ENCODE measurements around the gene DNAJB7.

The DNAJB7 gene

DNA sequence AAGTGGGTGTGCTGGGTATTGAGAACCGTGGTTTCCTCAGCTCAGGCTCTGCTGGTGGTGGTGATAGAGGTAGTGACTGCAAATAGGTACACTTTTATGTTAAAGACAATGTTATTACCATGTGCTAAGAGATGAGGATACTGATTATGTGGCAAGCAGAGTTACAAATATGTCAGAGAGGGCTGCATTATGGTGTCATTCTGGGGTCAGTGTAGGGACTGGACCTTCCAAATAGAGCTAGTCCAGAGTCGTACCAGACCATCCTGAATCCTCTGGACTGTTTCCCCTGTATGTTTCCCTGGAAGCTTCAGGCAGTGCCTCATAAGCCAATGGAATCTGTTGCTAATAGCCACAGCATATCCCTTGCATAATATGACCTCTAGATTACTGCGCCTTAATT lies at the start of gene DNAJB7:
Gene DNAJB7 (minus strand): TSS at position 101 of the 400 bp plus-strand sequence. CDS start 119 bp downstream, outside the sequence.
- no peak within 1 kb of the TSS for H3K4me3 ChIP-seq (ENCODE audit: low read length)
- DNase-seq (ENCODE audit: low read depth), result no peak
- TF ChIP-seq, protein P1, sequence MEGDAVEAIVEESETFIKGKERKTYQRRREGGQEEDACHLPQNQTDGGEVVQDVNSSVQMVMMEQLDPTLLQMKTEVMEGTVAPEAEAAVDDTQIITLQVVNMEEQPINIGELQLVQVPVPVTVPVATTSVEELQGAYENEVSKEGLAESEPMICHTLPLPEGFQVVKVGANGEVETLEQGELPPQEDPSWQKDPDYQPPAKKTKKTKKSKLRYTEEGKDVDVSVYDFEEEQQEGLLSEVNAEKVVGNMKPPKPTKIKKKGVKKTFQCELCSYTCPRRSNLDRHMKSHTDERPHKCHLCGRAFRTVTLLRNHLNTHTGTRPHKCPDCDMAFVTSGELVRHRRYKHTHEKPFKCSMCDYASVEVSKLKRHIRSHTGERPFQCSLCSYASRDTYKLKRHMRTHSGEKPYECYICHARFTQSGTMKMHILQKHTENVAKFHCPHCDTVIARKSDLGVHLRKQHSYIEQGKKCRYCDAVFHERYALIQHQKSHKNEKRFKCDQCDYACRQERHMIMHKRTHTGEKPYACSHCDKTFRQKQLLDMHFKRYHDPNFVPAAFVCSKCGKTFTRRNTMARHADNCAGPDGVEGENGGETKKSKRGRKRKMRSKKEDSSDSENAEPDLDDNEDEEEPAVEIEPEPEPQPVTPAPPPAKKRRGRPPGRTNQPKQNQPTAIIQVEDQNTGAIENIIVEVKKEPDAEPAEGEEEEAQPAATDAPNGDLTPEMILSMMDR (IDR thresholded peaks at IDR 0.05; ENCODE audit: insufficient read depth, low read depth, low read length, missing control alignments), result no peak

DNA sequence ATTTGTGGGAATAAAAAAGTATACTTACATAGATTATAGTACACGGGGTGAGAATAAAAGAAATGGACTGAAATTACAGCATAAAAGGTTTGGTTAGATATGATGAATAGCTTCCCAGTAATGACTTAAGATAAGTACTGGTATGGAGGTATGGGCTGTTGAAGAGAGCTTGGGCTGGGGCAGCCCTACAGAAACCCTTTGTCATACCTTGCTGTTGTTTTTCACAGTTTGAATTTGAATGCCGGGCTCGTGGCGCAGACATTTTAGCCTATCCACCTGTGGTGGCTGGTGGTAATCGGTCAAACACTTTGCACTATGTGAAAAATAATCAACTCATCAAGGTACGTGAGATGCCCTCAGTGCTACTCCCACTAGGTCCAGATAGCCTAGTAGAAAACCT lies 47.0 kb upstream of the DNAJB7 start:
- no peak overlapping the region for H3K4me3 ChIP-seq (ENCODE audit: low read length)
- TF ChIP-seq, protein P1 (IDR thresholded peaks at IDR 0.05; ENCODE audit: insufficient read depth, low read depth, low read length, missing control alignments), result no peak
- no peak for DNase-seq (ENCODE audit: low read depth)

DNA sequence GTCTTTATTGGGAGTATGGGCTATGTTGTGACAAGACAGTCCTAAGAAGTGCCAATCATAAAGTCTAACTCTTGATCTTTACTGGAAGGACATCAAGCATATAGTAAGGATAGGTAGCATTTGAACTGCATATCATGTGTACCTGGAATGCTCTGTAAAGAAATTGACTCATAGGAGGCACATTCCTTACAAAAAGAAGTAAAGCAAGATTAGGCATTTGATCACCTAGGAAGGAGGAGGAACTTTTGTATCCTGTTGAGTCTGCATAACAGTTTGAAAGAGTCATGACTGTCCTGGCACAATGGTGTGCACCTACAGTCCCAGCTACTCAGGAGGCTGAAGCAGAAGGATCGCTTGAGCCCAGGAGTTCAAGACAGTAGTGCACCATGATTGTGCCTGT lies 42.2 kb upstream of the DNAJB7 start:
- peak; percentile 50 for DNase-seq (ENCODE audit: low read depth)
- TF ChIP-seq, protein P1 (IDR thresholded peaks at IDR 0.05; ENCODE audit: insufficient read depth, low read depth, low read length, missing control alignments), result no peak
- H3K4me3 ChIP-seq (ENCODE audit: low read length), result no peak overlapping the region

DNA sequence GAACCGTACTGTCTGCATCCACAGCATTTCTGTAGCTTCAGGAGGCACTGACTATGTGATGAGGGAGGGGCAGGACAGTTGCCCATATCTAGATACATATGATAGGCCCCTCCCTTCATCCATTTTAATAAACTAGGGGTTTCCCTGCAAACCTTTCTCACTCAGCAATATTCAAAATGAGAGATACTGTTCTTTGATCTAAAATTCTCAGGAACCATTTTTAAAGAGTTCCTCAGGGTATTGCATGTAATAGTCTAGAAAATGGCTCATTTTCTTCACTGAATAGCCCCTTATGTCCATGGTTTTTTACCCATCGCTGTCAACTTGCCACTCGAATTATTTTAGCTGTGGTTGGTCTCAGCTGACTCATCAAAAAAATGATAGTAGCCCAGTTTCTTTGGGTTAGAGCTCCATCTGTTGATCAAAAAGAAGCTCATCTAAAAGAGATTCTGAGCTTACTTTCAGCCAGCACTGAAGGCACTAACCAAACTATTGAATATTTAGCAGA lies 37.0 kb upstream of the DNAJB7 start:
- H3K4me3 ChIP-seq (ENCODE audit: low read length), result no peak overlapping the region
- DNase-seq (ENCODE audit: low read depth), result peak; percentile 65
- TF ChIP-seq, protein P1 (IDR thresholded peaks at IDR 0.05; ENCODE audit: insufficient read depth, low read depth, low read length, missing control alignments), result peak; percentile 55

DNA sequence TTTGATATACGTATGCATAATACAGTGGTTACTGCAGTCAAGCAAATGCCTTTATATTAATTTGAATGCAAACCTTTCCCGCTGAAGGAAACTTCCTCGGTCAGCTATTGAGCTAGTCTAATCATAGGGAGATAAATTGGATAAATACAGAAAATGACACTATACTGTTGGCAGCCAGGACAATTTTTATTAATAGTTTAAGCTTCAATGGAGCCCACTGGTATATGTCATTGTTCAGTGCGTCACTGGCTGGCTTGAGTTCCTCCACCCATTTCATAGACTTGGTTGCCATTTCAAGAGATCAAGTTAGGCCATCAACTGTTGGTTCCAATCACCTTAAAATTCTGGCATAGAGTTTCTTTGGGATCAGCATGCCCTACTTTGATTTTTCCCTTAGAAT lies 32.5 kb upstream of the DNAJB7 start:
- TF ChIP-seq, protein P1 (IDR thresholded peaks at IDR 0.05; ENCODE audit: insufficient read depth, low read depth, low read length, missing control alignments), result no peak

DNA sequence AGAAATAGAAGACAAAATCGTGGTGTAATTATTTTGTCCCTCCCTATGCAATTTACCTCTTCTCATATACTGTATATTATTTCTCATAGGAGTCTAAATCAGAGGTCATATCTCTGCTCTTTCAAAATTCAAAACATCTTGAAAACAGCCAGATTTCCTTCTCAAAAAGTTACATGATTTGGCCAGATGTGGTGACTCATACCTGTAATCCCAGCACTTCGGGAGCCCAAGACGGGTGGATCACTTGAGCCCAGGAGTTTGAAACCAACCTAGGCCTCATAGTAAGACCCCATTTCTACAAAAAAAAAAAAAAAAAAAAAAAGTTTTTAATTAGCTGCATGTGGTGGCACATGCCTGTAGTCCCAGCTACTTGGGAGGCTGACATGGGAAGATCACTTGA lies 29.0 kb upstream of the DNAJB7 start:
- DNase-seq (ENCODE audit: low read depth), result peak; percentile 18
- no peak overlapping the region for H3K4me3 ChIP-seq (ENCODE audit: low read length)
- TF ChIP-seq, protein P1 (IDR thresholded peaks at IDR 0.05; ENCODE audit: insufficient read depth, low read depth, low read length, missing control alignments), result no peak

More for the DNA sequence above, 32.5 kb upstream of the DNAJB7 start:
- no peak overlapping the region for H3K4me3 ChIP-seq (ENCODE audit: low read length)
- DNase-seq (ENCODE audit: low read depth), result no peak

GRCh38 chr22:40889116-40889515 lies 27.2 kb upstream of the DNAJB7 start:
- no peak overlapping the region for H3K4me3 ChIP-seq (ENCODE audit: low read length)
- TF ChIP-seq, protein P1 (IDR thresholded peaks at IDR 0.05; ENCODE audit: insufficient read depth, low read depth, low read length, missing control alignments), result no peak
- DNase-seq (ENCODE audit: low read depth), result peak; percentile 63
